Endothelial cell of umbilical vein (primary cell): ENCODE data around the gene APOD.
"Not testable (repeated sequence)": the region's sequence is repeated elsewhere in the genome, so short reads cannot be mapped to it uniquely, and the experiment has no call there.

Source experiments
- CTCF ChIP-seq, 2 donors: IDR thresholded peaks; 1 replicate in 1 of 2; 2 replicates in 1 of 2; pipeline ENCODE4 v1.5.1; 2011; ENCODE audit warnings: low read length in 2 of 2, mild to moderate bottlenecking in 2 of 2, moderate library complexity in 2 of 2, control low read depth in 1 of 2, inconsistent platforms in 1 of 2, low read depth in 1 of 2; ENCODE audit not compliant: insufficient read depth in 1 of 2; ENCODE audit errors: extremely low read depth in 1 of 2
- EZH2 ChIP-seq: IDR thresholded peaks from 2 replicates; pipeline ENCODE4 v1.6.1; 2012; ENCODE audit warnings: borderline replicate concordance, low read depth, mild to moderate bottlenecking, moderate library complexity, low read length, inconsistent platforms; ENCODE audit not compliant: severe bottlenecking
- FOS ChIP-seq: IDR thresholded peaks from 2 replicates; pipeline ENCODE4 v1.6.1; 2011; ENCODE audit warnings: mild to moderate bottlenecking, low read length, moderate library complexity, borderline replicate concordance; ENCODE audit not compliant: insufficient read depth
- GATA2 ChIP-seq: IDR thresholded peaks from 2 replicates; pipeline ENCODE4 v1.7.0; 2011; ENCODE audit warnings: low read depth, mild to moderate bottlenecking, moderate library complexity, mixed read lengths, low read length; ENCODE audit not compliant: insufficient read length, insufficient read depth
- JUN ChIP-seq: IDR thresholded peaks from 2 replicates; pipeline ENCODE4 v1.6.1; 2011; ENCODE audit warnings: borderline replicate concordance, low read depth; ENCODE audit not compliant: insufficient read length, insufficient read depth
- MAX ChIP-seq: IDR thresholded peaks from 2 replicates; pipeline ENCODE4 v1.6.1; 2011; ENCODE audit not compliant: insufficient read depth, insufficient read length
- MYC ChIP-seq: IDR thresholded peaks from one replicate; pipeline ENCODE4 v1.6.1; 2011; ENCODE audit warnings: mild to moderate bottlenecking, low read depth, low read length
- POLR2A ChIP-seq: IDR thresholded peaks from 2 replicates; pipeline ENCODE4 v1.6.1; 2012; ENCODE audit warnings: low read depth, mild to moderate bottlenecking, control low read depth, low read length
- POLR2AphosphoS5 ChIP-seq: IDR thresholded peaks from 2 replicates; pipeline ENCODE4 v1.6.1; 2012; ENCODE audit warnings: low read depth, mild to moderate bottlenecking, control low read depth, low read length, moderate library complexity; ENCODE audit not compliant: insufficient read depth

- not testable (repeated sequence) for TF ChIP-seq CTCF (IDR thresholded peaks at IDR 0.05; ENCODE audit: extremely low read depth in 1 of 2, insufficient read depth in 1 of 2, low read depth in 1 of 2, low read length in 2 of 2); EZH2; POLR2AphosphoS5; MAX; POLR2A; GATA2; JUN; MYC; FOS
Observed at GRCh38 chr3:195629682-195630081, 45.9 kb upstream of the APOD start.
